Measurements from ENCODE around the gene STPG1.
"Not testable (repeated sequence)": the region's sequence is repeated elsewhere in the genome, so short reads cannot be mapped to it uniquely, and the experiment has no call there.

The STPG1 gene, protein sequence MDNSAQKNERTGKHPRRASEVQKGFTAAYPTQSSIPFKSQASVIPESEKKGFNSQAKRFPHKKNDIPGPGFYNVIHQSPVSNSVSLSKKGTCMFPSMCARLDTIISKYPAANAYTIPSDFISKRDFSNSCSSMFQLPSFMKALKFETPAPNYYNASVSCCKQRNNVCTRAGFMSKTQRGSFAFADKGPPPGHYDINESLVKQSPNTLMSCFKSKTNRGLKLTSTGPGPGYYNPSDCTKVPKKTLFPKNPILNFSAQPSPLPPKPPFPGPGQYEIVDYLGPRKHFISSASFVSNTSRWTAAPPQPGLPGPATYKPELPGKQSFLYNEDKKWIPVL

DNA sequence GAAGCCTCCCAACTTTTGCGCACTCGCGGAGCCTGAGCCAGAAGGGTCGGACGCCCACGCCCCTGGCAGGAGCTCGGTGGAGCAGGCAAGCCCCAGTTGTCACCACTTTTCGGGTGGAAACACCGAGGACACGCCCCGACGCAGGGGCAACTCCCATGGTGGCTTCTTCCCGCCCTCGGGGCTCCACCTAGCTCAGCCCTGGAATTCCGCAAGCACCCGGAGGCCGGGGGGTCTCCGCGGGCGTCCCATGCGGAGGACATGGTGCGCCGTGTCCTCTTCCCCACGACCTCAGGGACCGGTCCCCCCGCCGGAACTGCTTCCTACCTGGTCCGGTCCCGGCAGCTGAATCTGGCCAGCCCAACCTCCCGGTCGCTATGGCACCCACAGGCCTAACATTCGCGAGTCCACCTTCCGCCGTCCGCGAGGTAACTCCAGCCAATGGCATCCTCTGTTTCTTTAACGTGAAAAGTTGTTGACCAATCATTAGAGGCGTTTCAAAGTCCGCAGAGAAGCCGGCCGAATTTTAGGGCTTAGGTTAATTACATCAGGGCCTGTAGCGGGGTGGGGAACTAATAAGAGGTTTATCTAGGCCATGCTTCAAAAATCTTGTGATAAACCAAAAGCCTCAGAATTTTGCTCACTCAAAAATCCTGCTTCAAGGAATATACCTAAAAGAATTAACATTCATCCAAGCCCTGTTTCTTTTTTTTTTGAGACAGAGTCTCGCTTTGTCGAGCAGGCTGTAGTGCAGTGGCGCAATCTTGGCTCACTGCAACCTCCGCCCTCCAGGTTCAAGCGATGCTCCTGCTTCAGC lies at the start of gene STPG1:
TSS of gene STPG1 (minus strand) at position 433 of the 814 bp plus-strand sequence. CDS start 12,394 bp downstream, outside the sequence.
- DNase-seq (ENCODE audit: extremely low spot score, insufficient read length, low read depth): peak; percentile 79
- FAIRE-seq: peak; percentile 89

DNA sequence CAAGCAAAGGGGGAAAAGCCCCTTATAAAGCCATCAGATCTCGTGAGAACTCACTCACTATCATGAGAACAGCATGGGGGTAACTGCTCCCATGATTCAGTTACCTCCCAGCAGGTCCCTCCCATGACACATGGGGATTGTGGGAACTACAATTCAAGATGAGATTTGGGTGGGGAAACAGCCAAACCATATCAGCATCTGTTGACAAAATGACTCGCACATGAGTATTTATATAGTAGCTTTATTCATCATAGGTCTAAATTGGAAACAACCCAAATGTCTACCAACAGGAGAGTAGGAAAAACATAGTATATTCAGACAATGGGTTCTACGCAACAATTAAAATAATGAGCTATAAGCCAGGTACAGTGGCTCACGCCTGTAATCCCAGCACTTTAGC lies 48.5 kb upstream of the STPG1 start:
- FAIRE-seq; DNase-seq (ENCODE audit: extremely low spot score, insufficient read length, low read depth): not testable (repeated sequence)

DNA sequence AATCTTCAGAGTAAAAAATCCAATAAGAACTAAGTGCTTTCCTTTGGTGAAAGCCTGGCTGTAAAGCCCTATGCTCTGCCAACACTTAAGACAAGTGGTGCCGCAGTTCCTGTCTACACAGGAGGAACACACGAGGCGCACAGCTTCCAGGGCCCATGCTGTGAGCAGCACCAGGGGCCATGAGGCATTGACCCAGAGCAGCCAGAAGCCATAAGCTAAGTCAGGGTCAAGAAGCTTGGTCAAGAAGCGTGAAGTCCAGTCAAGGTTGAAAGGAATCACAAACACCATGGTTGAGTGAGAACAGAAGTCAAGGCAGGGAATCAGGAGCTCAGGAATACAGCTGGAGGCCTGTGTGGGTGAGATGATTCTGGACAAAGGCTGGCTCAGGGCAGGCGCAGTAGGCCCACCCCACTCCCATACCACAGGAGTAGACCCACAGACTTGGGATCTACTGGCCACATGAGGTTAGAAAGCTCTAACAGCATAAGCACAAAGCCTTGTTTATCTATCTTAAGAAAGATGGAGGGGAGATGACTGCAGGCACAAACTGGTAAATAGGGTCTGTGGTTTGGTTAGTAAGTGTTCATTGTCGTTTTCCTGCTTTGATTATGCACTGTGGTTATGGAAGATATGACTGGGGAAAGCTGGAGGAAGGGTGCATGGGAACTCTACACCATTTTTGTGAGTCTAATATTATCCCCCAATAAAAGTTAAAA lies 46.1 kb upstream of the STPG1 start:
- DNase-seq (ENCODE audit: extremely low spot score, insufficient read length, low read depth): no peak
- FAIRE-seq: no peak

DNA sequence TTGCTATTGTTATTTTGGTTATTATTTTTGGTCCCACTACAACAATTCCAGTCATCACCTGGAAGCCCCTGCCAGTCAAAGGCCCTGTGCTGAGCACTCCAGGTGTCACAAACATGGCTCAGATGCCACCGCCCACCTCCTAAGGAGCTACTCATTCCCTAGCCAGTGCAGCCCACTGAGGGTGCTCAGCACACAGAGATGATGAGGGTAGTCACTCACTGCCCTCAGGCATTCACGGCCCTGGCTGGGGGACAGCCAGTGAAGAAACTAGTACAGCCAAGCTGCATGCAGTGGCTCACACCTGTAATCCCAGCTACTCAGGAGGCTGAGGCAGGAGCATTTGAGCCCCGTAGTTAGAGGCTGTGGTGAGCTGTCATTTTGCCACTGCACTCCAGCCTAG lies 44.3 kb upstream of the STPG1 start:
- DNase-seq (ENCODE audit: extremely low spot score, insufficient read length, low read depth) (no peak), FAIRE-seq (no peak)

DNA sequence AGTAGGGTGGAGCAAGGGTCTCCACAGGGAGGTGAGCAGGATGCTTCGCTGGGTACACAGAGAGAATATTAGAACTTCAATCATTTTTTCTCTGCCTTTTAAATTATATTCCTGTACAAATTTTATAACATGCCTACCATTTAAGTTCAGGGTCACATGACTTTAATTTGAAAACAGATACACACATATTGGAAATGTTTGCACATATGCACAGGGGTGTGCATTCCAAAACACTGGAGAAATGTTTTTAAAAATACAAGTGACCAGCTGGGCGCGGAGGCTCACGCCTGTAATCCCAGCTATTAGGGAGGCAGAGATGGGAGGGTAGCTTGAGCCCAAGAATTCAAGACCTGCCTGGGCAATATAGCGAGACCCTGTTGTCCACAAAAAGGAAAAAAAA lies 41.7 kb upstream of the STPG1 start:
- FAIRE-seq: no peak
- no peak for DNase-seq (ENCODE audit: extremely low spot score, insufficient read length, low read depth)

DNA sequence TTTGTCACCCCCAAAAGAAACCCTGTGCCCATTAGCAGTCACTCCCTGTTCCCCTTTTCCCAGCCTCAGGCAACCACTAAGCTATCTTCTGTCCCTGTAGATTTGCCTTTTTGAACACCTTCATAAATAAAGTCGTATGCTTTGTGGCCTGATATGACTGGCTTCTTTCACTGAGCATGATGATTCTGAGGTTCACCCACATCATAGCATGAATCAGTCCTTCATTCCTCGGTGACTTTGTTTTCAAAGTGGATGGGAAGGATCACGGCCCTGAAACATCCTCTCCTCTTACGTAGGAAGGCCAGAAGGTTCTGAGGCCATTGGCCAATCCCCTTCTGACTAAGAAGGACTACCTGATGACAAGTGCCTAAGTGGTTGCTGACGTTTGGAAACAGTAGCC lies 41.1 kb upstream of the STPG1 start:
- no peak for DNase-seq (ENCODE audit: extremely low spot score, insufficient read length, low read depth)
- no peak for FAIRE-seq

DNA sequence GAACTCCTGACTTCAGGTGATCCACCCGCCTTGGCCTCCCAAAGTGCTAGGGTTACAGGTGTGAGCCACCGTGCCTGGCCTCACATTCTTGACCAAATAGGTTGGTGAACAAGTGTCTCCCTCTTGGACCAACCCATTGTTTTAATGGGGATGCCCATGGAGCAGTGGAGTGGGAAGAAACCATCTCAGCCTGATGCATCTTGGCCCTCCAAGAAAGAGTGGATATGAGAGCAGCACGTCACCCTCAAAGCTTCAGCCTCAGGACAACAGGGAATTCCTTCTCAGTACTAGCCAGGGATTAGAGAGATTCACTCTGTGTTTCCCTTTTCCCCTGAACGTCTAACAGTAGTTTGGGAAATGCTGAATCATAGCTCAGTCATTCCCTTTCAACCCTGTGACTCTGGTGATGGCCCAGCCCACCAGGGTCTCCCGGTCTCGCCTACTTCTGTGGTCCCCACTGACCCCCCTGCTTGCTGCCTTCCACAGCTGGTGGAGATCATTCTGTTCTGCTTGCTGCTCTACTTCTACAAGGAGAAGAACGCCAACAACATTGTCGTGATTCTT lies 39.4 kb upstream of the STPG1 start:
- no peak for FAIRE-seq

DNA sequence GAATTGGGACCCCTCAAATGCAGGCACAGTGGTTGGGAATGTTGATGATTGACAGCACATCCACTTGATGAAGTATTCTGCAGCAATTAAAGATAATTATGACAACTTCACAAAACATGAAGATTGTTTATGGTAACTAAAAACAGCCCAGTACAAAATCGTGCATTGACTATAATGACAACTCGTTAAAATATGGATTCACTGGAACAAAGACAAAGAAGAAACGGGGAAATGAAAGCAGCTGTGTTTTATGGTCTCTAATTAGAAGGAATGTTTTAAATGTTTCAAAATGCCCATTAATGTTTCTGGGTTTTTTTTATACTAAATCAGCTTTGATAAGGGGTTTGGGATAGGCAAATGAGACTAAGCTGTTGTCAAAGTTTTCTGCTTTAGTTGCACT lies 38.2 kb upstream of the STPG1 start:
- FAIRE-seq (no peak), DNase-seq (ENCODE audit: extremely low spot score, insufficient read length, low read depth) (no peak)

More for the DNA sequence above, 39.4 kb upstream of the STPG1 start:
- no peak for DNase-seq (ENCODE audit: extremely low spot score, insufficient read length, low read depth)

DNA sequence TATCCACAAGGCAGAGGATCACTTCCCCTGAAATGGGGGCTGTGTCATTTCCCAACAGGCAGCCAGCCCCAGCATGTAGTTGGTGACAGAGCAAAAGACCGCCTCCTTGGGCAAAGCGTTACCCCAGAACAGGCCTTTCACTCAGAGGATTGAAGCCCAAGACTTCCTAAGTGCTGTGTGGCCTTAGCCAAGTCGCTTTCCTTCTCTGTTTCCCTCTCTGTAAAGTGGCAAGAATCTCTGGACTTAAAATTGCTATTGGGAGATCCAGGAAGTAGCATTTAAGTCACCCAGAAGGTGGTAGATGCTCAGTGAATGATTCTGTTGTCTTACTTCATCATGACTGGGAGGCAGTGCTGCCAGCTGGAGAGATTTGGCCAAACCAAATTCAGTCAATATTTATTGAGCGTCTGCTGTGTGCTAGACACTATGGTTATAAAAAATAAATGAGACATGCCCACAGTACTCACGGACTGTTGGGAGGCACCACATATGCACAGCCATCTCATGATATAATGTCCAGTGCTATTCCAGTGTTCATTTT lies 37.3 kb upstream of the STPG1 start:
- no peak for DNase-seq (ENCODE audit: extremely low spot score, insufficient read length, low read depth)
- FAIRE-seq: no peak

DNA sequence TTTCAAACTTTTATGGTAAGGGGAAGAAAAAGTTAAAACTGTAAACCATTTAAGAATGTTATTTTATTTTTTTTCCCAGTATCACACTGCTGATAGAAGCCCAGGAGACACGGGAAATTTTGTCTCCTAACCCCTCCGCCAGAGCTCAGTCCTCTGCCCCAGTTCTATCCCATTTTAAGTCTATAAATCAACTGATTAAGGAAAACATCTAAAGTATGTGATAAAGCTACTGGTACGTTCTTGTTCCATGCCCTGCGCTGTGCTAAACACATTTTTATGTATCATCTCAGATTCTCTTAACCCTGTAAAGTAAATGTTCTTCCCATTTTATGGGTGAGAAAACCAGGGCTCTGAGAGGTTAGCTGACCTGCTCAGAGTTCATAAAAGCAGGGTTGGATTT lies 36.7 kb upstream of the STPG1 start:
- FAIRE-seq (no peak), DNase-seq (ENCODE audit: extremely low spot score, insufficient read length, low read depth) (no peak)

DNA sequence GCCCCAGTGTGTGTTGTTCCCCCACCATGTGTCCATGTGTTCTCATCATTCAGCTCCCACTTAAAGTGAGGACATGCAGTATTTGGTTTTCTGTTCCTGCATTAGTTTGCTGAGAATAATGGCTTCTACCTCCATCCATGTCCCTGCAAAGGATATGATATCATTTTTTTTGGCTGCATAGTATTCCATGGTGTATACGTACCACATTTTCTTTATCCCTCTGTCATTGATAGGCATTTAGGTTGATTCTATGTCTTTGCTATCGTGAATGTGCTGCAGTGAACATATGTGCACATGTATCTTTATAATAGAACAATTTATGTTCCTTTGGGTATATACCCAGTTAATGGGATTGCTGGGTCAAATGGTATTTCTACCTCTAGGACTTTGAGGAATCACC lies 32.9 kb upstream of the STPG1 start:
- not testable (repeated sequence) for DNase-seq (ENCODE audit: extremely low spot score, insufficient read length, low read depth); FAIRE-seq

DNA sequence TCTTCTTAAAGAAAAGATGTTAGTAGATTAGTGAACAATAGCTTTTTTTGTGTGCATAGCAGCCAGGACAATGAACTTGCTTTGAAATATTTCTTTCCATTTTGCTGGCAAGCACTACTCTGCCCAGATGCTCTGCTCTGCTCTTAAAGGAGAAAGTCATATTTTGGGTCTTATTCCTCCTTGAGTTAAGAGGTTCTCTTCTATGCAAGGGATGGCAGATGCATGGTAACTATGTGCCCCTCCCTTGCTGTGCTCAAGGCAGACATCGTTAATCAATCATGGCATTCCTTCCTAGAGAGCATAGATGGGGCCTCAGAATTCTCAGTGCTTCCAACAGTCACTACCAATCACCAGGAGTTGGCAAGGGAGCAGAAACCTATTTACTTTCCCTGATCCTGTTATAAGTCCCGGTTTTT lies 29.7 kb upstream of the STPG1 start:
- DNase-seq (ENCODE audit: extremely low spot score, insufficient read length, low read depth) (no peak), FAIRE-seq (no peak)

DNA sequence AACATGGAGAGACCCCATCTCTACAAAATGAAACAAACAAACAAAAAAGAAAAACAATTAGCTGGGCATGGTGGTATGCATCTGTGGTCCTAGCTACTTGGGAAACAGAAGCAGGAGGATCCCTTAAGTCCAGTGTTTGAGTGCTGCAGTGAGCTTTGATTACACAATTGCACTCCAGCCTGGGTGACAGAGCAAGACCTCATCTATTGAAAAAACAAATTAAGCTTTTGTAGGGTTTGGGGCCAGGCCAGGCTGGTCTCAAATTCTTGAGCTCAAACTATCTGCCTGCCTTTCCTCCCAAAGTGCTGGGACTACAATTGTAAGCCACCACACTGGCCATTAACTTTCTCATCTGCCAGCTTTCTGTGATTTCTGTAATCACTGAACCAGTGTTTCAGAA lies 29.2 kb upstream of the STPG1 start:
- DNase-seq (ENCODE audit: extremely low spot score, insufficient read length, low read depth) (no peak), FAIRE-seq (no peak)

DNA sequence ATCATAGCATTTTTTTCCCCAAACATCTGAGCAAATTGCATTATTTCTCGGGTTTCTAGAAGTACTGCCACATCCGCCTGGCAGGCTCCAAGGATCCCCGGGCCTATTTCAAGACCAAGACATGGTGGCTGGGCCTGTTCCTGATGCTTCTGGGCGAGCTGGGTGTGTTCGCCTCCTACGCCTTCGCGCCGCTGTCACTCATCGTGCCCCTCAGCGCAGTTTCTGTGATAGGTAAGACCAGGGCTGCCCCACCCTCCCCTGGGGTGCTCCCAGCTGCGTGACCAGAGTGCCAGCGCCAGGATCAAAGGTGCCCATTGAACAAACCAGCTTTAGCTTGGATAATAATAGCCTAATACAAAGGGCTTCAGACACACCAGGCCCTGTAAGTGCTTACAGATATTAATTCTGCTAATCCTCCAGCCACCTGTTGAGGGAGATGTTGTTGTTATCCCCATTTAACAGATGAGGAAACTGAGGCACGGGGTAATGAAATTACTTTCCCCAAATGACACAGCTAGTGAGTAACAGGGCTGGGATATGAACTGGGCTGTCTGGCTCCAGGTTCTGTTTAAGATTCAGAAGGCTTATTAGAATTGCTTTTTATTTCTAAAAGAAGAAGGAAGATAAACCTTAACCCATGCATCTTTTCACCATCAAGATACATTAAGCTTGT lies 28.6 kb upstream of the STPG1 start:
- DNase-seq (ENCODE audit: extremely low spot score, insufficient read length, low read depth) (no peak), FAIRE-seq (no peak)

DNA sequence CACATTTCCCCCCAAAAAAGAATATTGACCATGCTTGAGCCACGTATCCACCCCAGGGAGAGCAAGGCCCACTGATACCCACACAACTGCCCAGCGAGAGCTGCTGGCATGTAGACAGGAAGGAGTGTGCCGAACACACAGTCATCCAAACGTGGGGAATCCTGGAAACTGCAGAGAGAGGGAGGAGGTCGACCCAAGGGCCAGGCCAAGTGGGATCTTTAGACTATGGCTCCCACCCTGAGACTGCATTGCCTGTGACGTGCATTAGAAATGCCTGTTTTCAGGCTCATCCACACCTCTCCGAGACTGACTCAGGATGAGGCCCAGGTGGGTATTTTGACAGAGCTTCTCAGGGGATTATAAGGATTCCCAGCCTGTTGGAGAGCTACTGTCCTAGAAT lies 27.9 kb upstream of the STPG1 start:
- DNase-seq (ENCODE audit: extremely low spot score, insufficient read length, low read depth): no peak
- no peak for FAIRE-seq

DNA sequence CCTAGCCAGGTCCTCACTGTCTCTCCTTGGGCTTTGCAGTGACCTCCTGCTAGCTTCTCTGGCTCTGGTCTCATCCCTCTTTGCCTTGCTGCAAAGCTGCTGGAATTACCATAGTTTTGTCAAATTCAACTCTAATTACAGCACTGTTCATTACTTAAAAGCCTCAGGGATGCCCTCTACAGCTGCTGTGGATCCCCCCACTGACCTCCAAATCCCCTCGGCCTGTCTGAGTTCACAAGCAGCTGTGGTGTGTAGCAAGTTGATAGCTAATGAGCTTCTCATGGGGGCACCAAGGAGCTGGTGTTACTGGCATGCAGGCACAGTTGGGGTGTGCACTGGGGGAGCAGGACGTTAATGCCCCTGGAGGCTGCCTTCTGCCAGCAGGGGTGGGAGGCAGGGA lies 26.9 kb upstream of the STPG1 start:
- FAIRE-seq: no peak
- no peak for DNase-seq (ENCODE audit: extremely low spot score, insufficient read length, low read depth)

DNA sequence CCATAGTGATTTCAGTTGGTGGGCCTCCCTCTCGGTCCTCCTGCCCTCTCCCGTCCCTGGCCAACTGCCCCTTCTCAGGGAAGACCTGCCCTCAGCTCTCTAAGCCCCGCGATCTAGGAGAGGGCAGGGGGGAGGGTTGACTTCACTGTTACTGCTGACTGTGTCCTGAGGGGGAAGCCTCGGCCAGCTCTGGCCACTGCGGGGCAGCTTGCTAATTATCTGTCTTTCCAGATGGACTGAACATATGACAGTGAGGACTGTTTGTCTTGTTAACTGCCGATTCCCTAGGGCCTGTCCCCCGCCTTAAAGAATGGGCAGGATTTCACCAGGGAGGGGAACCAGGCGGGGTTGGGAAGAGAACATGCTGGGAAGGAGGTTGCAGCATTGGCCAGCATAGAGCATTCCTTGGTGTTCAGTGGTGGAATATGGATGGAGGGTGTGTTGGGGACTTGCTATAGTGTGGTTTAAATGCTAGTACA lies 24.9 kb upstream of the STPG1 start:
- DNase-seq (ENCODE audit: extremely low spot score, insufficient read length, low read depth) (no peak), FAIRE-seq (no peak)

DNA sequence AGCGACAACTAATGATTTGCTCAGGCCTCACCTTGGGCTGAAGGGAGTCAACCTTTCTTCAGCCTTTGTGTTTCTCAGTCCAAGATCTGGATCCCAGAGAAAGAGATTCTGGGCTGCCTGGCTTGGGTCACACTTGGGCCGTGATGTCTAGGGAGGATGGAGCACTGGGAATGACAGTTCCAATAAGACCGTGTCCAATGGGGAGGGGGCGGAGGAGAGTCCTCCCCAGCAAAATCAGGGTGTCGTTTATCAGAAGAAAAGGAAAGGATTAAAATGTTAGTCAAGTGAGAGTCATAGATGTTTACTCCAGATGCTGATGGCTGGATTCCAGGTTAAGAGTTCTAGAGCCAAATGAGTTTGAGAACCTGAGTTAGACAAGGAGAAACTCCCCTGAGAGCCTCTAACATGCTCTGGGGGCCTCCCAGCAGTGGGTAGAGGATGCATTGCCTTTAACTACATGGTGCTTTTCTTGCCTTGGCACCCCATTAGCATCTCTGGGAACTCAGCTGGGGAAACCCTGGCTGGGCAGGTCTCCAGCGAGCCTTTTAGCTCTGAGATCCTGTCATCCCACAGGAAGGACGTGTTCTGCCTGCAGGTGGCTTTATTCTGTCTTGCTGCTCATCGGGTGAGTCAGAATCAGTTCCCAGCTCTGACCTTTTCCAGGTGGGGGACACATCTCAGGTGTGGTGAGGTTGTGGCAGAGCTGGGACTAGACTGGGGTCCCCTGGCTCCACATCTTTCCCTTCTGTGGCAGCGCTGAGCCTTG lies 24.2 kb upstream of the STPG1 start:
- FAIRE-seq (no peak), DNase-seq (ENCODE audit: extremely low spot score, insufficient read length, low read depth) (no peak)

Data from GM18507 (cell line).